Caco-2 (cell line): ENCODE measurements around the gene CTNNA2. TPM values are rescaled to one million over a fixed set of nuclear protein-coding genes. Genes with fewer than 3 reads are reported as not detected.

Experiments used
- BruUV-seq: library from RNA; stranded (reverse); fragments of 400-500 nt; replicated peaks from 2 replicates; lab custom pipeline; 2021; lab: Mats Ljungman, UMichigan
- CTCF ChIA-PET: fragments of 300-600 bp; sonication (Branson Sonifier 250); formaldehyde crosslinking; loops from one replicate; lab custom pipeline; 2022; ENCODE audit warnings: antibody characterized with exemption; lab: Charles Lee
- POLR2A ChIA-PET: fragments of 300-600 bp; sonication (Branson Sonifier 250); formaldehyde crosslinking; loops from one replicate; lab custom pipeline; 2022; ENCODE audit warnings: antibody characterized with exemption; lab: Charles Lee
- DNase-seq, 2 experiments: peaks; one replicate each; pipeline versions ENCODE4 v3.0.0 to v3.0.0-alpha.2; 2020 to 2022
- H3K27me3 ChIP-seq: replicated peaks from 2 replicates; pipeline ENCODE4 v1.6.0; 2011; ENCODE audit warnings: low read length; ENCODE audit not compliant: control insufficient read depth, insufficient read depth
- H3K36me3 ChIP-seq: 2 replicates; pipeline ENCODE4 v1.5.1; 2011; ENCODE audit warnings: low read length; ENCODE audit not compliant: control insufficient read depth, insufficient read depth
- H3K4me1 ChIP-seq: fragments of 250-450 bp; sonication (Bioruptor Pico); 2 replicates; pipeline ENCODE4 v1.5.1; 2020; ENCODE audit warnings: mild to moderate bottlenecking
- H3K4me3 ChIP-seq: 2 replicates; pipeline ENCODE4 v1.5.1; 2011; ENCODE audit warnings: low read depth, mild to moderate bottlenecking, control low read depth, low read length
- H3K9me3 ChIP-seq: fragments of 250-450 bp; sonication (Bioruptor Pico); 2 replicates; pipeline ENCODE4 v1.5.1; 2020; ENCODE audit warnings: mild to moderate bottlenecking, moderate library complexity
- H3K27ac Mint-ChIP-seq: one replicate; pipeline ENCODE4 v1.8.0; 2022; ENCODE audit warnings: mixed read lengths; ENCODE audit not compliant: unreplicated experiment
- H3K27me3 Mint-ChIP-seq: one replicate; pipeline ENCODE4 v1.8.0; 2022; ENCODE audit warnings: mixed read lengths; ENCODE audit not compliant: insufficient read depth, unreplicated experiment
- H3K36me3 Mint-ChIP-seq: one replicate; pipeline ENCODE4 v1.8.0; 2022; ENCODE audit warnings: mild to moderate bottlenecking, mixed read lengths; ENCODE audit not compliant: insufficient read depth, unreplicated experiment
- H3K4me1 Mint-ChIP-seq: one replicate; pipeline ENCODE4 v1.8.0; 2022; ENCODE audit warnings: low read depth, mixed read lengths; ENCODE audit not compliant: unreplicated experiment
- H3K4me3 Mint-ChIP-seq: one replicate; pipeline ENCODE4 v1.8.0; 2022; ENCODE audit warnings: mild to moderate bottlenecking, moderate library complexity, mixed read lengths; ENCODE audit not compliant: unreplicated experiment
- H3K9me3 Mint-ChIP-seq: one replicate; pipeline ENCODE4 v1.8.0; 2022; ENCODE audit warnings: mixed read lengths; ENCODE audit not compliant: unreplicated experiment
- intact Hi-C: fragments of 100-400 bp; cut with micrococcal nuclease; formaldehyde crosslinking; loops from one replicate; pipeline ENCODE4 v1.10.0; 2022; ENCODE audit not compliant: unreplicated experiment
- total RNA-seq: library from RNA; stranded (reverse); gene quantifications from 2 replicates; pipeline ENCODE4 v1.2.3, GENCODE V29; 2022
- TF ChIP-seq, protein P1 (sequence below), 2 experiments: fragments of 200-600 bp in 1 of 2; IDR thresholded peaks; 1 replicate in 1 of 2; 2 replicates in 1 of 2; pipeline versions ENCODE4 v1.5.1 to v1.8.0; 2011 to 2022; ENCODE audit warnings: antibody characterized with exemption in 1 of 2, control low read depth in 1 of 2, inconsistent platforms in 1 of 2, low read depth in 1 of 2, low read length in 1 of 2, mild to moderate bottlenecking in 1 of 2, moderate library complexity in 1 of 2; ENCODE audit not compliant: insufficient read depth in 1 of 2, severe bottlenecking in 1 of 2, unreplicated experiment in 1 of 2

The CTNNA2 gene
- total RNA-seq, 1 experiment from 2014 or later = not detected

DNA sequence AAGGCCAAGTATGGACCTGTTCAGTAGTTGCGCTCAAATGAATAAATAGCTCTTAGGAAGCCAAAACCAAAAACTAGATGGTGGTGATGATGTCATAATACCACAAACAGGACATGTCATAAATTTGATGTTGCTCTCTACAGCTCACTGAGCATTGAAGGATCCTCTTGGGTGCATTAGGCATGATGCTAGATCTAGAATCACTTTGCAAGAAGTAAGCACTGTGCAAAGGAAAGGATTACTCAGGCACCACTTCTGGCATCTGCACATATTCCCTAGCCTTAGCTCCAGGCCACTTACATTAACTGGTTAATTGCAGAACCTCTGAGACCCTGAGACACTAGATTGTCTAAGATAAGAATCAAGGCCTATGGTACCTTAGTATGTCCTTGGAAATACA is 733.7 kb downstream of the CTNNA2 start:
- H3K9me3 Mint-ChIP-seq = peaks cover 10% of the 10 kb centered on the region
- intact Hi-C loops = no loop called here
- H3K27ac Mint-ChIP-seq = no peak overlapping the region
- no peaks in the 10 kb centered on the region for H3K9me3 ChIP-seq
- no peak for DNase-seq
- CTCF ChIA-PET = no interaction called here
- H3K4me1 Mint-ChIP-seq = peaks cover 7% of the 10 kb centered on the region
- no peaks in the 10 kb centered on the region for H3K27me3 Mint-ChIP-seq
- no peaks in the 10 kb centered on the region for H3K4me1 ChIP-seq
- H3K36me3 Mint-ChIP-seq = no peaks in the 10 kb centered on the region
- H3K4me3 Mint-ChIP-seq = no peak overlapping the region
- BruUV-seq = no TSS peak
- TF ChIP-seq, protein P1, sequence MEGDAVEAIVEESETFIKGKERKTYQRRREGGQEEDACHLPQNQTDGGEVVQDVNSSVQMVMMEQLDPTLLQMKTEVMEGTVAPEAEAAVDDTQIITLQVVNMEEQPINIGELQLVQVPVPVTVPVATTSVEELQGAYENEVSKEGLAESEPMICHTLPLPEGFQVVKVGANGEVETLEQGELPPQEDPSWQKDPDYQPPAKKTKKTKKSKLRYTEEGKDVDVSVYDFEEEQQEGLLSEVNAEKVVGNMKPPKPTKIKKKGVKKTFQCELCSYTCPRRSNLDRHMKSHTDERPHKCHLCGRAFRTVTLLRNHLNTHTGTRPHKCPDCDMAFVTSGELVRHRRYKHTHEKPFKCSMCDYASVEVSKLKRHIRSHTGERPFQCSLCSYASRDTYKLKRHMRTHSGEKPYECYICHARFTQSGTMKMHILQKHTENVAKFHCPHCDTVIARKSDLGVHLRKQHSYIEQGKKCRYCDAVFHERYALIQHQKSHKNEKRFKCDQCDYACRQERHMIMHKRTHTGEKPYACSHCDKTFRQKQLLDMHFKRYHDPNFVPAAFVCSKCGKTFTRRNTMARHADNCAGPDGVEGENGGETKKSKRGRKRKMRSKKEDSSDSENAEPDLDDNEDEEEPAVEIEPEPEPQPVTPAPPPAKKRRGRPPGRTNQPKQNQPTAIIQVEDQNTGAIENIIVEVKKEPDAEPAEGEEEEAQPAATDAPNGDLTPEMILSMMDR (IDR thresholded peaks at IDR 0.05; ENCODE audit: insufficient read depth in 1 of 2, low read depth in 1 of 2, low read length in 1 of 2, severe bottlenecking in 1 of 2, unreplicated experiment in 1 of 2) = no peak
- POLR2A ChIA-PET = no interaction called here
- H3K4me3 ChIP-seq = no peak overlapping the region
- H3K27me3 ChIP-seq = no peaks in the 10 kb centered on the region
- no peaks in the 10 kb centered on the region for H3K36me3 ChIP-seq

DNA sequence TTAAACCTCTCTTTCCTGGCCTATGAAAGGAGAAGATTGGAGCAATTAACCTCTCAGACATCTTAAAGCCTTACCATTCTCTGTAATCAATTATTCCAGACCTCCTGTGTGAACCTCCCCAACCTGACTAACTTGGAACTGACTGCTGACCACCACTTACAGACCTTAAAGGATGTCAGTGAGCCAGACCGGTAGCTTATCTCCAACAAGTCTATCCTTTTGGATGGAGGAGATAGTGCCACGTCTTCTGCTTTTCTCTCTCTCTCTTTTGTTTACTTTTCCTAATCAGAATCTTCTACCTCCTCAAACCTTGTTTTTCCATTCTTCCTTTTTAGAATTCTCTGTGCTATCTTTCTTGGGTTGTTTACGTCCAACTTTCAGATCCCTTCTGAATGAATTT is 734.5 kb downstream of the CTNNA2 start:
- Mint-ChIP-seq H3K27ac (no peak overlapping the region), H3K9me3 (peaks cover 10% of the 10 kb centered on the region), H3K27me3 (no peaks in the 10 kb centered on the region), H3K4me3 (no peak overlapping the region), H3K36me3 (no peaks in the 10 kb centered on the region), H3K4me1 (peaks cover 7% of the 10 kb centered on the region)
- TF ChIP-seq, protein P1 (IDR thresholded peaks at IDR 0.05; ENCODE audit: insufficient read depth in 1 of 2, low read depth in 1 of 2, low read length in 1 of 2, severe bottlenecking in 1 of 2, unreplicated experiment in 1 of 2) = no peak
- H3K27me3 ChIP-seq = no peaks in the 10 kb centered on the region
- no peaks in the 10 kb centered on the region for H3K9me3 ChIP-seq
- DNase-seq = no peak
- H3K4me1 ChIP-seq = no peaks in the 10 kb centered on the region
- no TSS peak for BruUV-seq
- intact Hi-C loops = no loop called here
- POLR2A ChIA-PET = no interaction called here
- CTCF ChIA-PET = no interaction called here
- no peak overlapping the region for H3K4me3 ChIP-seq
- H3K36me3 ChIP-seq = no peaks in the 10 kb centered on the region

DNA sequence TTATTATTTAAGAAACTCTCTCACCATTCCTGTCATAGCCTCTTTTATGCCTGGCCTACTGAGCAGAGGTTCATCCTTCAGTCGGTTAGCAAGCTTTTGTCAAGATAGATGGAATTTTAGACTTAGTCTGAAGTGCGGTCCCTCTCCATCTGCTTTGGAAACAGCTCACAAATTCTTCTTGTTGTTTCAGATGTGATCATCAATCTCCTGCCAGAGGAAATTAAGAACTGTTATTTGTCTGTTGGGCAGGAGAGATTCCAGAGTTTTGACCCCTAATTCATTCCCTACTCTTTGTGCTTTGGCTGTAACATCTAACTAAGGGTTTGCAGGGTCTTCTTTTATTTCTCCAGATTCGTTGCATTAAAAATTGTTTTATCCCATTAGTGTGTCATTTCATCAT is 735.3 kb downstream of the CTNNA2 start:
- ChIA-PET POLR2A (no interaction called here), CTCF (no interaction called here)
- no peak for DNase-seq
- Histone ChIP-seq H3K9me3 (no peaks in the 10 kb centered on the region), H3K27me3 (no peaks in the 10 kb centered on the region), H3K4me3 (no peak overlapping the region), H3K36me3 (no peaks in the 10 kb centered on the region), H3K4me1 (no peaks in the 10 kb centered on the region)
- no TSS peak for BruUV-seq
- Mint-ChIP-seq H3K27me3 (no peaks in the 10 kb centered on the region), H3K9me3 (peaks cover 10% of the 10 kb centered on the region), H3K27ac (no peak overlapping the region), H3K4me1 (peaks cover 7% of the 10 kb centered on the region), H3K36me3 (no peaks in the 10 kb centered on the region), H3K4me3 (no peak overlapping the region)
- intact Hi-C loops = no loop called here
- TF ChIP-seq, protein P1 (IDR thresholded peaks at IDR 0.05; ENCODE audit: insufficient read depth in 1 of 2, low read depth in 1 of 2, low read length in 1 of 2, severe bottlenecking in 1 of 2, unreplicated experiment in 1 of 2) = no peak
